ENCODE results near the gene POLR2E.

POLR2E gene

DNA sequence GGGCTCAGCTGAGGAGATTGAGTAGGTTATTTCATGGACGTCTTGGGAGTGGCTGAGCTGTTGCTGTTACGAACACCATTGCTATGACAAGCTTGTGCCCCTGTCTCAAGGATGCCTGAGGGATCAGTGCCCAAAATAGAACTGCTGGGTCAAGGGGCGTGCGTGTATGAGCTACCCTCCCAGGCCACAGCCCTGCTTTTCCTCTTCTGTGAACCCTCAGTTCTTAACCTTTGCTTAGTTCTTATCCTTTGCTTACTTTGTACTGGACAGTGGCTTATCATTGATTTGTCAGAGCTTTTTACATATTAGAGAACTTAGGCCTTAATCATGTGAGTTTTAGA, 19.2 kb downstream of the POLR2E start:
- no peak for DNase-seq

GRCh38 chr19:1074544-1075283, 20.5 kb downstream of the POLR2E start:
- peak; percentile 97 for DNase-seq

DNA sequence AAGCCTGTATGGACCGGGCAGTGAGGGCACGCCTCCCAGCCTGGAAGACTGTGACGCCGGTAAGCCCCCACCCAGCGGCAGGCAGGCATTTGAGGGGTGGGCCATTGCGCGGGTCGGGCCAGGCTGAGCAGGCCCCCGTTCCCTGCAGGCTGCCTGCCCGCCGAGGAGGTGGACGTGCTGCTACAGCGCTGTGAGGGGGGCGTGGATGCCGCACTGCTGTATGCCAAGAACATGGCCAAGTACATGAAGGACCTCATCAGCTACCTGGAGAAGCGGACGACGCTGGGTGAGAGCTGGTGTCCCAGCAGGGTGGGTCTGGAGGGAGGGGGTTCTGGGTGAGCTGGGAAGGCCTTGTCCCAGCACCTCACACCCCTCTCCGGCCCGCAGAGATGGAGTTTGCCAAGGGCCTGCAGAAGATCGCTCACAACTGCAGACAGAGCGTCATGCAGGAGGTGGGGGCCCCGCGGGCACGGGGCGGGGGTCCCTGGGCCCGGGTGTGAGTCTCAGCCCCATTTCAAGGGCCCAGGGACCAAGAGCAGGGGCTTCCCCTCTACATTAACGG, 21.1 kb downstream of the POLR2E start:
- no peak for DNase-seq

DNA sequence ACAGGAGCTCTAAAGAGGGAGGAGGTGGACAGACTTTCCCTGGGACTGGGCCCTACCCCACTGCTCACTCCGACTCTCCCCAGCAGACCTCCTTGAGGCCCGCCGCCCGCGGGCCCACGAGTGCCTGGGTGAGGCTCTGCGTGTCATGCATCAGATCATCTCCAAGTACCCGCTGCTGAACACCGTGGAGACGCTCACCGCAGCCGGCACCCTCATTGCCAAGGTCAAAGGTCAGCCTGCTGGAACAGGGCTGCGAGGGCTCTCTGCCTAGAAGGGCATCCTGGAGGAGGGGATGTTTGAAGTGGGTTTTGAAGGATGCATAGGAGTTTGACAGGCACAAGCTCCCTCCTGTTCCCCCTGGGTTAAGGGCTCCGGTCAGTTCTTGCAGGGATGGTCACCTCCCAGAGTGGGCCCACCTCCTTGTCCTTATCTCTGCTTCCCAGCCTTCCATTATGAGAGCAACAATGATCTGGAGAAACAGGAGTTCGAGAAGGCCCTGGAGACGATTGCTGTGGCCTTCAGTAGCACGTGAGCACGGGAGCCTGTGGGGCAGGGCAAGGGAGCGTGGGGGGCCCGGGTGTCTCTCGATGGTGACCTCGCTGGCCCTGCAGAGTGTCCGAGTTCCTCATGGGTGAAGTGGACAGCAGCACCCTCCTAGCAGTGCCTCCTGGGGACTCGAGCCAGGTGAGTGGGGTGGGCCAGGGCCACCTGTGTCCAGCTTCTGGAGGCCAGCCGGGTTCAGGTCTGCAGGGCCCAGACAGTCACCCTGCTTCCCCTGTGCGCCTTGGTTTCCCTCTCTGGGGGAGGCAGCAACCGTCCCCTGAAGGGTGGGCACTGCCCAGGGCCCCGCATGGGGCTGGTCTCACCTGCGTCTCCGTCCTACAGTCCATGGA, 21.9 kb downstream of the POLR2E start:
- DNase-seq = no peak

DNA sequence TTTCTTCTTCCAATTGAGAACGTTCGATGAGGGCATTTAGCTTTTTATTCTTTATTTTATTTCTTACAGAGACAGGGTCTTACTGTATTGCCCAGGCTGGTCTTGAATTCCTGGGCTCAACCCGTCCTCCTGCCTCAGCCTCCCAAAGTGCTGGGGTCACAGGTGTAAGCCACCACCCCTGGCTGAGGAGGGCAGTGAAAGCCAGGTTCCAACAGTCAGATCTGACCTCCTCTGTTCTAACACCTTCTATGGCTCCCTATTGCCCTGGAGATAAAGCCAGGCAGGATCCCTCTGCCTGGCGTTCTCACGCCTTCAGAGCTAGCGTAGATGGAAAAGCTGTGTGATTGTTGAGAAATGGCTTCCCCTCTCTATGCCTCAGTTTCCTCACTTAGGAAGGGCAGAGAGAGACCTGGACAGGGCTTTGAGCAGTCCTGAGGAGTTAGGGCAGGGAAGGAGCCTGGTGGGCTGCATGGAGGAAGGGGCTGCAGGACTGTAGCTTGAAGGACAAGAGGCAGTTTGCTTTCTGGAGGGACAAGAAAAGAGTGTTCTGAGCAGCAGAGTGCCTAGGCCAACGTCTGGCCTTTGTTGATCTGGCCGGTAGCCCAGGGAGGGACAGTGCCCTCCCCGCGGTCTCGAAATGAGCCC, 22.7 kb downstream of the POLR2E start:
- no peak for DNase-seq

DNA sequence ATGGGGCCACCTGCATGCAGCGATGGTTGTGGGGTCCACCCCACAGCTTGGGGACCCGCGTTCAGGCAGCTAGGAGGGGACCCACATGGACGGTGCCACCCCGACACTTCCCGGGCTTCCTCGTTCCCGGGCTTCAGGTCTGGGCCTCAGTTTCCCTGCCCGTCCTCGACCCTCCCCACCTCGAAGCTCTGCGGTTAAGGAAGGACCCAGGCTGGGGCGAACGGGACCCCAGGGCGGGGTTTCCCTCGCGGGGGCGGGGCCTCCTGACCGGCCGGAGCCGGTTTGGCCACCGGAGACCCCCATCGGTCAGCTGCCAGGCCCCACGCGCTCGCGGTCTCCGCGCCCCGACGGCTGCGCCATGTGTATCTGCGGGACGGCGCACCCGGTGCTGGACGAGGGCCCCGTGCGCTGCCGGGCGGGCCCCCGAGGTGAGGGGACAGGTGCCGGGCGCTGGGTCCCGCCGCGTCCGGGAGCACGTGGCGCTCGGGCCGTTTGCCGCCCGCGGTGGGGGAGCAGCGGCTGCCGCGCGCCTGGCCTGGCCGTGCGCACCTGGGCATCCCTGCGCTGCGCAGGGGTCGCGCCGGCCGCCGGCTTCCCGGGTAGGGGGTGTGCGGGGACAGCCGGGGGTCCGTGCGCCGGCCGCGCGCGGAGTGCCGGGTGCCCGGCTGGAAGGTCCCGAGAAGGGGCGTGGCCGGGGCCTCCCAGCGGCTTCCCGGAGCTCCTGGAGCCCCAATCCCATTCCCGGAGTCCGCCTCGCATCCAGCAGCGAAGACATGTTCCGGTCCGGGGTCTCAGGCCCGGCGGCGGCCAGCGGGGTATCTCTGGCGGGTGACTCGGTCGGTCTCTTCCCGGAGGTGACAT, 24.0 kb downstream of the POLR2E start:
- no peak for DNase-seq

DNA sequence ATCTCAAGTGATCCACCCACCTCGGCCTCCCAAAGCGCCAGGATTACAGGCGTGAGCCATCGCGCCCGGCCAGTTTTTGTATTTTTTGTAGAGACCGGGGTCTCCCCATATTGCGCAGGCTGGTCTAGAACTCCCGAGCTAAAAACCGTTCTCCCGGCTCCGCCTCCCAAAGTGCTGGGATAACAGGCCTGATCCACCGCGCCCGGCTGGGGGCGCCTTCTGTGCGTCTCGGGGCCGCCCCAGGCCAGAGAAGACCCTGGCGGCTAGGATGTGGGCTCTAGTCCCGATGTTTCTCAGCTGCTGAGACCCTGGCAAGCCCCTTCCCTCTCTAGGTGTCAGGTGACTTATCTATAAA, 24.6 kb downstream of the POLR2E start:
- DNase-seq = no peak

GRCh38 chr19:1069009-1069779, 26.0 kb downstream of the POLR2E start:
- peak; percentile 66 for DNase-seq

DNA sequence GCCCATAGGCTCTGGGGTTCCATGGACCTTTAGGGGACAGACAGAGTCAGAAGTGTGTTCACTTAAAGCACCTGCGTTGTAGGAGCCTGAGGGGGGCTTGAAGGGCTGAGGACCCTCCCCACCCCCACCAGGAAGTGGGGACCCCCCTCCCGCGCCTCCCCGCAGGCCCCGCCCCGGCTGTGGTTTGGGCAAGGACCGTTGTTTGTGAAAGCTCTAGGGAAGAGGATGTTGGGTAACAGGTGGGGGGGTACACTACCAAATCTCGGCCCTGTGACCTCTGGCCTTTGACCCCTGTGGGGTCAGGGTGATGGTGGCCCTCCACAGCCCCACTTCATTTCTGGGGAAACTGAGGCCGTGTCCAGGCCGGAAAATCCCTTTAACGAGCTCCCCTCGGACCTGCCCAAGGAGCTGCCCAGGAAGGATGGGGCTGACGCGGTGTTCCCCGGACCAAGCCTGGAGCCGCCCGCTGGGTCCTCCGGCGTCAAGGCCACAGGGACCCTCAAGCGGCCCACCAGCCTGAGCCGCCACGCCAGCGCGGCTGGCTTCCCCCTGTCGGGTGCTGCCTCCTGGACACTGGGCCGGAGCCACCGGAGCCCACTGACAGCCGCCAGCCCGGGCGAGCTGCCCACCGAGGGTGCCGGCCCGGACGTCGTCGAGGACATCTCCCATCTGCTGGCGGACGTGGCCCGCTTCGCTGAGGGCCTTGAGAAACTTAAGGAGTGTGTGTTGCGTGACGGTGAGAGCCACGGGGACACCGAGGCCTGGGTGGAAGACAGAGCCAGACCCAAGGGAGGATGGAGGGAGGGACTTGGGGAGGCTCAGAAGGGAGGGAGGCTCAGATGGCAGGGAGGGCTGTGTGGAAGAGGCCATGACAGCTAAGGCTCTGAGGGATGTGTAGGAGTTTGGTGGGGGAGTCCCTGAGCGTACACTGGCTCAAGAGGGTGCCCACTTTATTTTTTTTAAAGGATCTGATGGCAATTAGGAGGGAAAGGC, 26.9 kb downstream of the POLR2E start:
- peak; percentile 52 for DNase-seq

- DNase-seq = peak; percentile 74
Observed at GRCh38 chr19:1067341-1067957, 27.7 kb downstream of the POLR2E start.

DNA sequence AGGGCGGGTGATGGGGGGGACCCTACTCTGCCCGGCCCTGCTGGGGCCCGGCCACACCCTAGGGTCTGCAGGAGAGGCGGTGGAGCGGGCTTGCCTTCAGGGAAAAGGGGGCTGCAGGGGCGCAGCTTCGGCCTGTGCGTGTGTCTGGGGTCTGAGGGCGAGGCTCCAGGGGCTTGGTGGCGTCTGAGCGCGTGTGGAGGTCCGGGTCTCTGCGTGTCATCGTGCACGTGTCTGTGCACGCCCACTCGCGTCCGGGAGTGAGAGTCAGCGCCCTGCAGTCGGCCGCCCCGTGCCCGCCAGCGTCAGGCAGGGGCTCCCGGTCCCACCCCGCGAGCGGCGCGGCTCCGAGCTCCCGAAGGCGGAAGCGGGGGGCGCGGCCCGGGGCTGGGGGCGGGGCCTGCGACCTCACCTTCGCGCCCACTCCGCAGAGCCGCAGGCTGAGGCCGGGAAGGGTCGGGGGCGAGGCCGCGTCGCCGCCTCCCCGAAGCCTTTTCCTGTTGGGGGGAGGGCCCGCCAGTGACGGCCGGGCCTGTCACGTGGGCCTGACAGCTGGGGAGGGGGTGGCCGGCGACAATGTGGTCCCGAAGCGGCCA, 28.3 kb downstream of the POLR2E start, which contains the start of gene ARHGAP45:
Gene ARHGAP45 (plus strand): TSS at position 420 of the 593 bp plus-strand sequence. CDS start 239 bp downstream, outside the sequence.
- DNase-seq = peak; percentile 77

- no peak for DNase-seq
Observed at GRCh38 chr19:1066251-1066747, 28.9 kb downstream of the POLR2E start.

DNA sequence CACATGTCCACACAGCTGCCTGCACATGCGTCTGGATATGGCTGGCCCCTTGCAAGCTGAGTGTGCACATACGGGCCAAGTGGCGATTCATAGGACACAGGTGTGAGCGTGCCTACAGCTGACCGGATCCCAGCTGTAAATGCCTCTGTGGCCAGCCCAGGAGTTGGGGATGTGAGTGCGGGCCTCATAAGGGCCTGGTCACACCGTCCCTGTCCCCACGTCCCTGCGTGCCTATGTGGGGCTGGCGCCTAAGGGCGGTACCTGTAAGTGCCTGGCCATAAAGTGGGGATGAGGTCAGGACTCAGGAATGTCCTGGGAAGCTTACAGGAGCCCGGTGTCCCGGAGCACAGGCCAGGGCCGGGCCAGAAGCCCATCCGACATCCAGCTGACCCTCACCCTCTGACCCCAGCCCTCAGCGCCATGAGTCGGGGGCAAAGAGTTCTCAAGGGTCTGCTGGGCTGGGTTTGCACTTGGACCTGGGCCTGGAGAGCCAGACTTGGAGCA, 29.5 kb downstream of the POLR2E start:
- DNase-seq = no peak

GRCh38 chr19:1064661-1065605, 30.2 kb downstream of the POLR2E start:
- DNase-seq = peak; percentile 61

DNA sequence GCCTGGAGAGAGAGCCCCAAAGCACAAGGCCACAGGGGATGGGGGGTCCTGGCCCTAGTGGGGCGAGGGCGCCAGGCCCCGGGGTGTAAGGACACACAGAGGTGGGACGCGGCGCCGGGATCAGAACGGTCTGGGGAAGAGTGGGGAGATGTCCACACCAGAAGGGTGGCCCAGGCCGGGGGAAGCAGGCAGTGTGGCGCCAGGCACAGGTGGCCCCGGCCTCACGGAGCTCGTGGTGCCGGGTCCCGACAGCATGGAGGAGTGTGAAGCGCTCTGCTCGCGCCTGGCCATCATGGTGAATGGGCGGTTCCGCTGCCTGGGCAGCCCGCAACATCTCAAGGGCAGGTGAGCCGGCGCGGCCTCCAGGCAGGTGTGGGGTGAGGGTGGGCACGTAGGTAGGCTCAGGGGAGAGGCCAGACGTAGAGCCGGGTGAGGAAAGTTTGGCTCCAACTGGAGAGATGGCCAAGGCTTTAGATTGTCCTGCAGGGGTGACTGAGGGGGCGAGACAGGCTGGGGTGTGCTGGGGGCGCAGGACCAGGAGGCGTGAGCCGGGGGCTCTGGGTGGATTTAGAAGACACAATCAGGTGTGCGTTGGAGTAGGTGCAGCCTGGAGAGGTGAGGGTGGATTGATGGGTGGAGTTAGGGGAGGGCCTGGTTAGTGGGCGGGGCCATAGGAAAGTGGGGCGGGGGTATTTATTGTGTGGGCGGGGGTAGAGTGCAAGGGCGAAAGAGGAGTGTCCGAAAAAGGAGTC, 31.1 kb downstream of the POLR2E start:
- DNase-seq = no peak

DNA sequence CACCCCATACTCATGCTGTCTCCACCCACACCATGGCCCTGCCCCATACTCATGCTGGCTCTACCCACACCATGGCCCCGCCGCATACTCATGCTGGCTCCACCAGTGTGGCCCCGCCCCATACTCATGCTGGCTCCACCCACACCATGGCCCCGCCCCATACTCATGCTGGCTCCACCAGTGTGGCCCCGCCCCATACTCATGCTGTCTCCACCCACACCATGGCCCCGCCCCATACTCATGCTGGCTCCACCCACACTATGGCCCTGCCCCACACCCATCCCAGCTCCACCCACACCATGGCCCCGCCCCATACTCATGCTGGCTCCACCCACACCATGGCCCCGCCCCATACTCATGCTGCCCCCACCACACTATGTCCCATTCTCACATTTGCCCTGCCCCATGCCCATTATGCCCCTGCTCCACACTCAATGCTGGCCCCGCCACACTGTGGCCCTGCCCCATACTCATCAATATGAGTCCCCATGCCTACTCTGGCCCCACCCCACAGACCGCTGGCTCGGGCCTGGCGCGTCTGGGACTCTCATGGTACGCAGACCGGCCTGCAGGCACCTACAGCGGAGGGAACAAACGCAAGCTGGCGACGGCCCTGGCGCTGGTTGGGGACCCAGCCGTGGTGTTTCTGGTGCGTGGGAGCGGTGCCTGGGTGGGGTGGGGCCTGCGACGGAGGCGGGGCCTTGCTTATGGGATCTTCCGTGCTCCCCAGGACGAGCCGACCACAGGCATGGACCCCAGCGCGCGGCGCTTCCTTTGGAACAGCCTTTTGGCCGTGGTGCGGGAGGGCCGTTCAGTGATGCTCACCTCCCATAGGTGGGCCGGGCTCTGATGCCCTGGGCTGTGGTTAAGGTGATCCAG, 31.9 kb downstream of the POLR2E start:
- DNase-seq = peak; percentile 58

Data from effector CD4-positive, alpha-beta T cell (primary cell).